GM21526 (cell line): ENCODE results near the gene TIAM1.

Experiments used
- ATAC-seq: cut with Tn5 transposase; IDR thresholded peaks from one replicate; pipeline ENCODE4 v1.9.1; 2021; ENCODE audit warnings: moderate library complexity; ENCODE audit not compliant: unreplicated experiment, low FRiP score

Gene TIAM1

DNA sequence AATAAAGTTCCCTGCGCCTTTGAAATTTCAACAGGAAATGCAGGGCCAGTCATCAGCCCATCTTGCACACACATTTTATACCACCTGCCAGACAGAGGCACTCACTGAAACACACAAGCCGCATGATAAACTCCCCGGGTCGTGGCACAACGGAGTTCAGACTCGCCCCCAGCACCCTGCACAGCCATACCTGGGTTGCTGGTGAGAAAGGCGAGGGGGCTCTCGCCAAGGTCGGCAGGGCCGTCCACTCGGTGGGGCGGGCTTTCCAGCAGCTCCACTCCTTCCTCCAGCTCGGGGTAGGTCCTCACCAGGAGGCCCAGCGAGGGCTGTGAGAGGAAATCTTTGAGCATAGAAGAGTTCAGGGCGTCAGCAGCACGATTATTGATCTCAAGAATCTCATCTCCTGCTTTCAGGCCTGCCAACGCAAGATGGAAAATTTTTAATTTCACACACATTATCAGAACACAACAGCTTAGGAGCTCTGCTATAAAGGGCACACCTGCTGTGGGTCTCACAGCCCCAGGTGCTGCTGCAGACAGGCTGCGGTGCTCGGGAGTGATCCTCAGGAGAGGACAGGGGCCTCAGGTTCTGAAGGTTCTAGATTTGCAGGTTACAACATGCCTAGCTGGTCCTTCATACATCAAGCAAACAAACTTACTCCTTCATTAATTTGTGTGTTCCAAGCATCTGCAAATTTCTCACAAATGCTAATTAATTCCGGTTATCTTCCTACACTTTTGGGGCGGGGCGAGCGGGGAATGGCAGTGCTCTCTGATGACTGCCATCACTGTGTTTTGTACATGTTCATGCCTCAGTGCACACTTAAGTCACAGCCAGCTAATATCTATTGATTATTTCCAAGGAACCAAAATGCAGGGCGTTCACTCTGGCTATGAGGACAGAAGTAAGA lies 161.6 kb downstream of the TIAM1 start:
- no peak for ATAC-seq

DNA sequence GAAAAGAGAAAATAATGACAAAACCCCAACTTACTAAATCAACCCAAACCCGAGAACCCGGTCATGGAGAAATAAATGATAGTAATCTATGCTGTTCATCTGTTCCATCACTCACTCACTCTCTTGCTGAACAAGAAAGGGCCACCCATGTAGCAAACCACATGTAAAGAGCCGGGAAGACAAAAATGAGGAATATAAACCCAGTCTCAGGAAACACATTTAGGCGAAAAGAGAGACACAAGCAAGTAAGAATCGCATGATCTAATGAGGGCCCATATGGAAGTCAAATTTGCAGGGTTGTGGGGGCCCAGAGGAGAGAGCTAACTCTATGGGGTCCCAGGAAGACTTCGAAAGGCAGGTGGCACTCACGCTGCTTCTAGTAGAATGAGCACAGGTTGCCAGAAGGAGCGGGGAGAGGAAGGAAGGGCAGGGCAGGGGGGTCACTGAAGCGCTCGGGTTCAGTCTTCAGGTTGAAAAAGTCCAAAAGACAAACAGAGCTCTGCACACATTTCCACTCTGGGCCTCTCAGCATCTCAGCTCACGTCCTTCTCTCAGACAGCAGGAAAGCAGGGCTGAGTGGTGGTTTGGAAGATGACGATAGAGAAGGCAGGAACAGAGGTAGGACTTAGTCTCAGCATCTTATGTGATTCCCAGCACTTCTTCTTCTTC lies 162.8 kb downstream of the TIAM1 start:
- no peak for ATAC-seq

- ATAC-seq, result no peak
Observed at GRCh38 chr21:31180256-31181081, 163.6 kb downstream of the TIAM1 start.

DNA sequence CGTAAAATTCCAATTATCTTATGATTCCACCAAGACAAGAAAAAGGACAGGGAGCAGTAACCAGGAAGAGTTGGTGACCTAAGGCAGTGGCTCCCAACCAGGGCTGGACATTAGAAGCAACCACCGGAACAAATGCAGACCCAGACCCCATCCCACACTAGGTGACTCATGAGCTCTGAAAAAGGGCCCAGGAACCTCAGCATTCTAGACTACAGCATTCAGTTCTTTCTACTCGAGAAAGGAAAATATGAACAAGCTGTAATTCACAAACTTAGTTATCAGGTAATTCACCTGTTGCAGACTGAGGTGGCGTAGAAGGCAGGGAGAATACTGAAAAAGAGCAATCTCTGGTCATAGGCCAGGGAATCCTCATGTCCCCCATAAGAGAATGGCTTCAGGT lies 167.3 kb downstream of the TIAM1 start:
- no peak for ATAC-seq

DNA sequence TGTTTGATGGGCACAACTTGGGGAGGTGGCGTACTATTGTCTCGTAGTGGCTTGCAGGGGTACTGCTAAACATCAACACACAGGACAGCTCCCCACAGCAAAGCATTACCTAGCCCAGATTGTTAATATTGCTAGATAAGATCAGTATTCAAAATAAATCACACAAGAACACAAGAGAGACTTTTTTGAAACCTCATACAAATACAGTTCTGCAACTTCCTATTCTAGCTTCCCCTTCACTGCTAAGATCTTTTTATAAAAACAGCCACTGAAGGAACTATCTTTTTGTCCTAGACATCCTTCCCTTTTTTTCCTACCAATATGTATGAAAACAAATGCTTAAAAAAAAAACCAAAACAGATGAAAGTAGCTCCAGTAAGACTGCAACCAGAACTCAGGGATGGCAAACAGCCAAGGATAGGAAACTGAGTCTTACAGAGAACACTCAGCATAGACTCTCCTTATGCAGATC lies 167.9 kb downstream of the TIAM1 start:
- ATAC-seq, result no peak

DNA sequence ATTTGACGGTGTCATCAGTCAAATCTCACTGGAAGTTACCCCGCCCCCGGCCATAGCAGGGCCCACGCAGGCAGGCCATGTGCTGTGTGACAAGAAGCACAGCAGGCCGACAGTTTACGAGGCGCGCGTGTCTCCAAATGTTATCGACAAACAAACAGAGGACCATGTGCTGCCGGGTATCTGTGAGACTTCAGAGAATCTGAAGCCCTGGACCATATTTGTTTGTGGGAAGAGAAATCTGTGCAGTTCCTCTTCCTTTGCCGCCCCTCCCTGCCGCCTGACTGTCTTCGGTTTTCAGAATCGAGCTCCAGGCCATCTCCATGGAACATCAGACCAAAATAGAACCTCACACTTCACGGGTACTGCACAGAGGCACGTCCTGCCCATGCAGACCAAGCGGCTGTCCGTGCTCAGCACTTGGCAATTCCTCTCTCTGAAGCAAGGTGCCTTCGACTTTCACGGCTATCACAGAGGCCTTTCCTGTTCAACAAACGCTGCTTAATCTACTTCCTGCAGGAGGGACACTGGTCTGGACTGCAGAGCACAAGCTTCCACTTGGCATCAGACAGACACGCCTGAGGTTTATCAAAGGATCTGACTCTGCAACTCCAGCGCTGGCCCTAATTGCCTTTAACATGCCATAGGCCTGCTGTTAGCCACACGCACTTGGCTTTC lies 170.0 kb downstream of the TIAM1 start:
- ATAC-seq, result no peak

DNA sequence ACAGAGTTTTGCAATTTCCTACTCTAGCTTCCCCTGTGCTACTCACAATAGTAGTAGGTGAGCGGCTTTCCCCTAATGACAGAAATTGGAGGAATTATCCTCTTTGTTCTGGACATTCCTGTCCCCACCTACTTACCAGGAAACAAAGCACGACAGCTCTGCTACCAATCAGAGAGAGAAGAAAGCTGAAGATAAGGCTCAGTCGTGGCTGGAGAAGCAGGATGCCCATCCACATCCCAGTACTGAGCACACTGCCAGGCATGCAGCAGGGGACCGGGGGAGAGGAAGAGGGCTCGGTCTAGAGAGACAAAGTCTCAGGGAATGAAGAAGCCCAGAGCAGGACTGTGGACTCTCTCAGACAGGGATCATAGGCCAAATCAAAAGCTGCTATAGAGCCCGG lies 171.7 kb downstream of the TIAM1 start:
- ATAC-seq, result no peak

DNA sequence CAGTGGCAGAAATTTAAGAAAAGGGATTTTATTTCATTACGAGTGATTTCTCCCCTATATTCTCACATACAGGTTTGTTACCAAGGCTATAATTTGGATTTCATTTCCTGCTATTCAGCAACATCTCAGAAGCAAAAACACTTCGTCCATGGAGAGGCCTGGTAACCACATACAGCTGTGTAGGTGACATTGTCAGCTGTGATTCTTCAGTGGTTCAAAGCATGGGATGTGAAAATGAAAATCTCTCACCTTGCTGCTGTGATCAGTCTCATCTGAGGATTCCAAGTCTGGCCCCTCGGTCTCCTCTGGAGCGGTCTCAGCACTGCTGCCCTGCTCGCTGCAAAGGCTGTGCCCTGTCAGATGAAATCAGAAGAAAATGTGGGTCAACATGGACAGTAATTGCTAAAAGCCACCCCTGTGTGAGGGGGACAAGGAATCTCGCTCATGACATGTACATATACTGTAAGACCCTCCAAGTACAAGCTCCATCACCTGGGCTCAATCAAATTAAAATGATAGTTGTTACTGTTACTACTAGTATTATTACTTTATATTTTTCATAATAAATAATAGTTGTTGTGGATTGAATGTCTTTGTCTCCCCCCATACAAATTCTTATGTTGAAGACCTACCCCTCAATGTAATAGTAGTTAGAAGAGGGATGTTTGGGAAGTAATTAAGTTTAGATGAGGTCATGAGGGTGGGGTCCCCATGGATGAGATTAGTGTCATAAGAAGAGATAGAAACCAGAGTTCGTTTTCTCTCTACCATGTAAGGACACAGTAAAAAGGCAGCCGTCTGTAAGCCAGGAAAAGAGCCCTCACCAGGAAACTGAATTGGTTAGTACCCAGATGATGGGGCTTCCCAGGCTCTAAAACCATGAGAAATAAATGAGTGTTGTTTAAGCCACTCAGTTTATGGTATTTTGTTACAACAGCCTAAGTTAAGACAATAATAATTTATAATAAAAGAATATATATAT lies 179.1 kb downstream of the TIAM1 start:
- ATAC-seq, result no peak

DNA sequence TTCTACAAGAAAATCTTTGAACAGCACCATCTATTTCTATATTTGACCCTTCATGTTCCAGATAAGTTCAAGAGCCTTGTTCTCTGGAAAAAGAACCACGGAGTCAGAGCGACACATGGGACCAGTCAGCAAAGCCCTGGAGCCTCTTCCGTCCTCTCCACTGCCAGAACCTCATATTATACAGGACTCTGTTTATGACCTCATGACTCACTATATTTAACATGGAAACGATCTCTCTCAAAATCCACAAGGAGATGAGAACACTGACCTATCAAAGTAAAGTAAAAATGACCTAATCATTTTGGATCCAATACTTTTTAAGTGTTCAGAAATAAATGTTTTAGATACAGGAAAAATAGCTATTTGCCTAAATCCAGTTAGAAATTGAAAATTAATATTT lies 181.2 kb downstream of the TIAM1 start:
- ATAC-seq, result no peak

DNA sequence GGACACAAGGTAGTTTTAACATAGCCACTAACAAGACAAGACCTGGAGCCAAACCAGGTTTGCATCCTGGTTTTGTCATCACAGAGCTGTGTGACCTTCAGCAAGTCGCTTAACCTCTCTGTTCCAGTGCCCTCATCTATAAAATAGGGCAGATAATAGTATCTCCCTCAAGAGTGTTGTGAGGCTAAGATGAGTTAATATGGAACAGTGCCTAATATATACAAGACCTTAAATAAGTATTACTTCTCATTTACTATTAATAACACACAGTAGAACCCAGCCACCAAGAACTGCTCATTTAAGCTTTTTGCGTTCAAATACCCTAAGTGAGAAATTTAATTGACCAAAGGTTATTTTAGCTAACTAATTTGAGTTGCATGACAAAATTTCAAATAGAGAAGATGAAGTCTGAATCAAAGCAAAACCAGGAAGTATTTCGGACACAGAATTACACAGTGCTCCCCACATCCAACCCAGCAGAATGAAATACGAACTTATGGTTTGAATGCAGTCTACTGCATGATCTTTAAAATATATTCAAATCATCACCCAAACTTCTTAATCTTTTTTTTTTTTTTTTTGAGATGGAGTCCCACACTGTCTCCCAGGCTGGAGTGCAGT lies 181.9 kb downstream of the TIAM1 start:
- no peak for ATAC-seq

DNA sequence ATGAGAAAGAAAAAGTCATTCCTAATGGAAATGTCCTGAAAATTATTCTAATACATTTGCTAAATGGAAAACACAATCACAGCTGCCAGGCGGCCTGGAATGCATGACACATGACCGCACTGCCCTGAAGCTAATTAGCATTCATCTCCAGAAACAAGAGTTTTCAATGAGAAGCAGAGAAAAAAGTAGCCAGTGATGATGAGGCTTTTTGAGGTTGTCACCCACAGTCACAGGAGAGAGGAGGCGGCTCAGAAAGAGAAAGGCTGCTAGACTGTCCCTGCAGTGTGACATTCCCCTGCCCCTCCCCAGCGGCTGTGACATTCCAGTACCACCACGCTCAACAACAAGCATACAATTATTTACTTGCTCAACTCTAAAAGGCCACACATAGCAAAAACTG lies 182.9 kb downstream of the TIAM1 start:
- no peak for ATAC-seq

GRCh38 chr21:31159808-31160207 lies 184.3 kb downstream of the TIAM1 start:
- ATAC-seq, result no peak

DNA sequence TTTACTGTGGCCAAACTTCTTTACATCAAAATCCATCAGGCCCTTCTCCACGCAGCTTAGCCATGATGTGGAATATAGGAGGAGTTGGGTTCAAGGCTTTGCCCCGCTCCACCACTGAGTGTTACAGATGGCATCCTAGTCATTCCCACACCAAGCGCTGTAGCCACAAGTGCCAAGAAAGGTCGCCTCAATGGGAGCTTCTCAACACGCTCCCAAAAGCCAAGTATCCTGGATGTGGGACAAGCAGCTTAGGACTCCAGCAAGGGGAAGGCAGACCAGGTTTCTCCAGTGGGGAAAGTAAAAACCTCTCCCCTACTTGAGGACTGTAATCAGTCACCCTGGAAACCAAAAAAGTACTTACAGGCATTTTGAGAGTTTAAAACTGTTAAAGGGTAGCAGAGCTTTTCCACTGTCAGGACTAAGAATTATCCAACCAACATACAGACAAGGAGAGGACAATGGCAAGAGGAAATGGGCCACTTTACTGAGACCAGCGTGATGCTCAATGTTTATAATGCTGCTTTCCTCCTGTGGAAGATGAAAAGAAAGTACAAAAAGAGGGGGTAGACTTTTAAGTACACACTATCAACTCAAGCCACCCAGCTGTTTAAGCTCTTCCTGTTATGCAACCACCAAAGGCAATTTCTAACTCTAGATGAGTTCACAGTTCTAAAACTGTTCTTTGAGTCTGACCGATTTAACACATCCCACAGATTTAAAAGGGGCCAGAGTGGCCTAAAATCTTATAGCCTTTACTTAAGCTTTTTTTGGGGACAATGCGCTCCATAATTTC lies 185.1 kb downstream of the TIAM1 start:
- ATAC-seq, result no peak

DNA sequence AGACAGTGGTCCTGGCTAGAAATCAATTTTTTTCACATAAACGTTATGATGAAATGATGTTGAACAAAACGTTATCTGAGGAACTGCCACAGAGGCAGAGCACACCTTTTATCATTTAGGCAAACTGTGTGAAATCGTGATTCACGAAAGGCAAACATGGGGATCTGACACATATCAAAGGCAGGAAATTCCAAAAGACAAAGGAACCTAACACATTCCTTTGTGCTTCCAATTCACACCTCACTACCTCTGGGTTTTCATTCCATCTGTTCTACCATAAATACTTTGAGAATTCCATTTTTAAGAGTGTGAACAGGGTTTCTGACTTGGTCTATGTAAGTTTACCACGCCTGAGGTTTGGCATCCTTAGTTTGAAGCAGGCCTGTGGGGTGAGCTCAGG lies 186.3 kb downstream of the TIAM1 start:
- no peak for ATAC-seq

GRCh38 chr21:31156662-31157061 lies 187.4 kb downstream of the TIAM1 start:
- ATAC-seq, result no peak

DNA sequence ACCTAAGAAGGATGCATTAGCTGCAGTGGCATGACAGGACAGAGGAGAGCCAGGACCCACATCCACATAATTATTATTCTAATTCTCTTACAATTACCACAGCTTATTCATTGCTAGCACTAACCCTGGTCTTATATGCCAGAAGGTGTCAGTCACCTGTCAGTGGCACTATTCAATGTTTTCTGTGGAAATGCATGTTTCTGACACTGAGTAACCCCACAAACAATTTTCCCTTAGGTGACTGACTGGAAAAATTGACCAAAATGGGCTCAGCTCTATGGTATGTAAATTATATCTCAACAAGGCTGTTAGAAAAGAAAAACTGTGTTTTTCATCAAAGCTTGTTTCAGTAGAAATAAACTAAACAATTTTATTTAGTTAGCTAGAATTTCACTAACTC lies 187.9 kb downstream of the TIAM1 start:
- no peak for ATAC-seq

GRCh38 chr21:31151156-31152045 lies 192.7 kb downstream of the TIAM1 start:
- no peak for ATAC-seq
